Astrocyte (in vitro differentiated cells and primary cell): ENCODE measurements around the gene ZBTB44.

Source experiments
- CTCF ChIP-seq: IDR thresholded peaks from 2 replicates; pipeline ENCODE4 v1.5.1; 2011; ENCODE audit warnings: low read depth, mild to moderate bottlenecking, inconsistent platforms, low read length, moderate library complexity; ENCODE audit not compliant: insufficient read depth
- EZH2 ChIP-seq: IDR thresholded peaks from 2 replicates; pipeline ENCODE4 v1.6.1; 2012; ENCODE audit warnings: mild to moderate bottlenecking, low read length, inconsistent platforms; ENCODE audit not compliant: insufficient read depth

GRCh38 chr11:130340671-130341319, 26.1 kb upstream of the ZBTB44 start:
- TF ChIP-seq EZH2, result no peak
- no peak for TF ChIP-seq CTCF
